Superior temporal gyrus (tissue), 1 donor: ENCODE data around the gene STIMATE.

Source experiments
- DNase-seq: peaks from one replicate; pipeline ENCODE4 v3.0.0-alpha.2; 2016; ENCODE audit errors: extremely low spot score

Gene STIMATE

GRCh38 chr3:52893723-52894122 is 3.6 kb downstream of the STIMATE start:
- DNase-seq, result no peak

- DNase-seq, result peak; percentile 13
Observed at GRCh38 chr3:52892625-52893311, 4.6 kb downstream of the STIMATE start.

GRCh38 chr3:52892290-52892624 is 5.1 kb downstream of the STIMATE start:
- DNase-seq, result no peak

- peak; percentile 22 for DNase-seq
Observed at GRCh38 chr3:52891615-52892081, 5.7 kb downstream of the STIMATE start.

- DNase-seq, result no peak
Observed at GRCh38 chr3:52891164-52891563, 6.2 kb downstream of the STIMATE start.

- DNase-seq, result no peak
Observed at GRCh38 chr3:52890735-52891134, 6.6 kb downstream of the STIMATE start.

GRCh38 chr3:52889901-52890300 is 7.4 kb downstream of the STIMATE start:
- DNase-seq, result no peak

- no peak for DNase-seq
Observed at GRCh38 chr3:52887166-52887565, 10.2 kb downstream of the STIMATE start.

- no peak for DNase-seq
Observed at GRCh38 chr3:52886049-52886730, 11.2 kb downstream of the STIMATE start.

- no peak for DNase-seq
Observed at GRCh38 chr3:52882377-52882776, 15.0 kb downstream of the STIMATE start.

- no peak for DNase-seq
Observed at GRCh38 chr3:52881871-52882270, 15.5 kb downstream of the STIMATE start.

- DNase-seq, result no peak
Observed at GRCh38 chr3:52880474-52880873, 16.9 kb downstream of the STIMATE start.

- DNase-seq, result no peak
Observed at GRCh38 chr3:52880047-52880446, 17.3 kb downstream of the STIMATE start.

- DNase-seq, result no peak
Observed at GRCh38 chr3:52879581-52879980, 17.8 kb downstream of the STIMATE start.

GRCh38 chr3:52879090-52879489 is 18.3 kb downstream of the STIMATE start:
- no peak for DNase-seq

- no peak for DNase-seq
Observed at GRCh38 chr3:52877085-52877484, 20.3 kb downstream of the STIMATE start.

GRCh38 chr3:52874864-52875587 is 22.3 kb downstream of the STIMATE start:
- DNase-seq, result no peak

- no peak for DNase-seq
Observed at GRCh38 chr3:52874160-52874701, 23.1 kb downstream of the STIMATE start.

- peak; percentile 42 for DNase-seq
Observed at GRCh38 chr3:52873433-52874159, 23.8 kb downstream of the STIMATE start.

GRCh38 chr3:52872245-52872644 is 25.1 kb downstream of the STIMATE start:
- no peak for DNase-seq

GRCh38 chr3:52871761-52872160 is 25.6 kb downstream of the STIMATE start:
- no peak for DNase-seq

- no peak for DNase-seq
Observed at GRCh38 chr3:52870471-52870870, 26.9 kb downstream of the STIMATE start.
